ENCODE data around the gene SIX4.

DNA sequence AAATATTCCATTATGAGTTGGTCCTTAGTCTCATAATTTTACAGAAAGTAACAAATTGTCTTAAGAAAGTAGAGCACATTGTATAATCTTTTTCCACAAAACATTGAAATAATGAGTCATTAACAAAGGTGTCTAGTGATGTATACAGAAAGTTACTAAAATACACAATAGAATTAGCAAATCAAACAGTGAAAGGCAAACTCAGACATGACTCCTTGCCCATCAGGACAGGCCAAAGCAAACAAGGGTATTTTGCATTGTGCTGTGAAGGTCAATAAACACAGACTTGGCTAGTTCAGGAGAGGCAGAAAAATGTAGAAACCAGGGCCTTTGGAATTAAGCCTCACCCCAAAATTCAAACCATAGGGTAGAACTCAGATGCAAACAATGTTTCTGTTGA is 37.3 kb downstream of the SIX4 start:
- TF ChIP-seq, protein P1, sequence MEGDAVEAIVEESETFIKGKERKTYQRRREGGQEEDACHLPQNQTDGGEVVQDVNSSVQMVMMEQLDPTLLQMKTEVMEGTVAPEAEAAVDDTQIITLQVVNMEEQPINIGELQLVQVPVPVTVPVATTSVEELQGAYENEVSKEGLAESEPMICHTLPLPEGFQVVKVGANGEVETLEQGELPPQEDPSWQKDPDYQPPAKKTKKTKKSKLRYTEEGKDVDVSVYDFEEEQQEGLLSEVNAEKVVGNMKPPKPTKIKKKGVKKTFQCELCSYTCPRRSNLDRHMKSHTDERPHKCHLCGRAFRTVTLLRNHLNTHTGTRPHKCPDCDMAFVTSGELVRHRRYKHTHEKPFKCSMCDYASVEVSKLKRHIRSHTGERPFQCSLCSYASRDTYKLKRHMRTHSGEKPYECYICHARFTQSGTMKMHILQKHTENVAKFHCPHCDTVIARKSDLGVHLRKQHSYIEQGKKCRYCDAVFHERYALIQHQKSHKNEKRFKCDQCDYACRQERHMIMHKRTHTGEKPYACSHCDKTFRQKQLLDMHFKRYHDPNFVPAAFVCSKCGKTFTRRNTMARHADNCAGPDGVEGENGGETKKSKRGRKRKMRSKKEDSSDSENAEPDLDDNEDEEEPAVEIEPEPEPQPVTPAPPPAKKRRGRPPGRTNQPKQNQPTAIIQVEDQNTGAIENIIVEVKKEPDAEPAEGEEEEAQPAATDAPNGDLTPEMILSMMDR (conservative IDR thresholded peaks at IDR 0.05; ENCODE audit: low read depth in 2 of 2): no peak
- TF ChIP-seq POLR2AphosphoS5 (IDR thresholded peaks at IDR 0.05; ENCODE audit: low read depth): no peak
- no peak for TF ChIP-seq EZH2phosphoT487 (IDR thresholded peaks at IDR 0.05; ENCODE audit: unreplicated experiment)
- no peak for TF ChIP-seq EZH2 (IDR thresholded peaks at IDR 0.05; ENCODE audit: low read depth, unreplicated experiment)
- TF ChIP-seq ZNF114 (CRISPR knock-in tag; IDR thresholded peaks at IDR 0.05): no peak
- TF ChIP-seq, protein P2, sequence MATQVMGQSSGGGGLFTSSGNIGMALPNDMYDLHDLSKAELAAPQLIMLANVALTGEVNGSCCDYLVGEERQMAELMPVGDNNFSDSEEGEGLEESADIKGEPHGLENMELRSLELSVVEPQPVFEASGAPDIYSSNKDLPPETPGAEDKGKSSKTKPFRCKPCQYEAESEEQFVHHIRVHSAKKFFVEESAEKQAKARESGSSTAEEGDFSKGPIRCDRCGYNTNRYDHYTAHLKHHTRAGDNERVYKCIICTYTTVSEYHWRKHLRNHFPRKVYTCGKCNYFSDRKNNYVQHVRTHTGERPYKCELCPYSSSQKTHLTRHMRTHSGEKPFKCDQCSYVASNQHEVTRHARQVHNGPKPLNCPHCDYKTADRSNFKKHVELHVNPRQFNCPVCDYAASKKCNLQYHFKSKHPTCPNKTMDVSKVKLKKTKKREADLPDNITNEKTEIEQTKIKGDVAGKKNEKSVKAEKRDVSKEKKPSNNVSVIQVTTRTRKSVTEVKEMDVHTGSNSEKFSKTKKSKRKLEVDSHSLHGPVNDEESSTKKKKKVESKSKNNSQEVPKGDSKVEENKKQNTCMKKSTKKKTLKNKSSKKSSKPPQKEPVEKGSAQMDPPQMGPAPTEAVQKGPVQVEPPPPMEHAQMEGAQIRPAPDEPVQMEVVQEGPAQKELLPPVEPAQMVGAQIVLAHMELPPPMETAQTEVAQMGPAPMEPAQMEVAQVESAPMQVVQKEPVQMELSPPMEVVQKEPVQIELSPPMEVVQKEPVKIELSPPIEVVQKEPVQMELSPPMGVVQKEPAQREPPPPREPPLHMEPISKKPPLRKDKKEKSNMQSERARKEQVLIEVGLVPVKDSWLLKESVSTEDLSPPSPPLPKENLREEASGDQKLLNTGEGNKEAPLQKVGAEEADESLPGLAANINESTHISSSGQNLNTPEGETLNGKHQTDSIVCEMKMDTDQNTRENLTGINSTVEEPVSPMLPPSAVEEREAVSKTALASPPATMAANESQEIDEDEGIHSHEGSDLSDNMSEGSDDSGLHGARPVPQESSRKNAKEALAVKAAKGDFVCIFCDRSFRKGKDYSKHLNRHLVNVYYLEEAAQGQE (IDR thresholded peaks at IDR 0.05; ENCODE audit: unreplicated experiment): no peak
- TF ChIP-seq NANOG (IDR thresholded peaks at IDR 0.05; ENCODE audit: borderline replicate concordance): no peak
